ENCODE results near the gene EIF6.

Gene EIF6

DNA sequence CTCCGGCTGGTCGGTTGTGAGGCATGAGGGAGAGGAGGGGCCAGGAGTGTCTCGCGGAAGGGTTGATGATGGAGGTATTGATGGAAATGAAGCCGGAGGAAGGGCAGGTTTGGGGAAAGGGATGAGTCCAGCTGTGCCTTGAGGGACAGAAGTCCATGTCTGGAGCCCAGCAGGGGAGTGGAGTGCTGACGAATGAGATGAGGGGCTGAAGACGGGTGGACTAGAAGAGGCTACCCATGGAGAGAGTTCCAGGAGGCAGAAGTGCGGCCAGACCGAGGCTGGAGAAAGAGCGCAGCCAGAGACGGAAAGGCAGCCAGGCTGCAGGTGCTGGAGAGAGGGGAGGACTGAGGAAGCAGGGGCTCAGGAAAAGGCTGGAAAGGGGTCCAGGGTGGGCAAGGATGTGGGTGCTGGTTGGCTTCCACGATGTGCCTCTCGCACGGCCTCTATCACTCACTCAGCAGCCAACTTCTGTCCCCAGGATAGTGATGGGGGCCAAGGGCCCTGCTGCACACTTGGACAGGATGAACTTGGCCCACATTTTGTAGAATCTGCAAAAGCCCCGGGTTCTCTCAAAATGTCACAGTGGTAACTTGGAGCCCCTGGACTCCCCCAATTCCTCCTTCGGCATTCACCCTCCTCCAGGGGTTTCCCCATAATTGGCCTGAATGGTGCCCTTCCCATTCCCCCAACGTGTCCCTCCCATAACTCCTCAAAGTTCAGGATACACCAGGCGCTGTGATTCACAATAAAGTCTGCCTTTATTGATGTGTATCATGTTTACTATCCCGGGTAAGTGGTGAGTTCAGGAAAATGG, 627 bp upstream of the EIF6 start:
- no peak for TF ChIP-seq CTCF (IDR thresholded peaks at IDR 0.05; ENCODE audit: insufficient read depth, low read depth, low read length, missing control alignments)
- no peak for DNase-seq (ENCODE audit: low read depth)
- H3K4me3 ChIP-seq (ENCODE audit: low read depth, low read length) = peak overlapping the region; percentile 93

DNA sequence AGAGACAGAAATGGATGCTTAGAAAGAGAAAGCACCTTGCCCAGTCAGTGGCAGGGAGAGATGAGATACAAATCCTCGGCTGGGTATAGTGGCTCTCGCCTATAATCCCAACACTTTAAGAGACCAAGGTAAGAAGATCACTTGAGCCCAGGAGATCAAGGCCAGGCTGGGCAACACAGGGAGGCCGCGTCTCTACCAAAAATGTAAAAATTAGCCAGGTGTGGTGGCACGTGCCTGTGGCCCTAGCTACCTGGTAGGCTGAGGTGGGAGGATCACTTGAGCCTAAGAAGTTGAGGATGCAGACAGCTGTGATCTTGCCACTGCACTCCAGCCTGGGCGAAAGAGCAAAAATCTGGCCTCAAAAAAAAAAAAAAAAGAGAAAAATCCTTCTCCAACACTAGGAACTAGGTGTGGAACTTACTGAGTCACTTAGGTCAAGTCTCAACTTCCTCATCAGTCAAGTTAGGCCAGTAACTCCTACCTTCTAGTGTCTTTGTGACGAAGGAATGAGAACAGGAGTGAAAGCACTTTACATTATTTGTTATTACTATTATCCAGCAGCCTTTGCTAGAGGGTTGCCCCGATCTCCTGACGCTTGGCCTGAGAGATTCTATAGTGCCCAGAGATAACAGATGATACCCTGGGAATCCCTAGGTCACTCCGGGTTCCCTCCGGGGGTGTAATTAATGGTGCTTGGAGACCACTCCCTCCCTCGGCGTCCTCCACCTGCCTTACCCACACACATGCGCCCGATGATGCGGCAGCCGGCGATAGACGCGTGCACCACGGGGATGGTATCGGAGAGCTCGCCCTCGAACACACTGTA, 918 bp downstream of the EIF6 start:
- TF ChIP-seq CTCF (IDR thresholded peaks at IDR 0.05; ENCODE audit: insufficient read depth, low read depth, low read length, missing control alignments) = no peak
- DNase-seq (ENCODE audit: low read depth) = no peak
- peak overlapping the region; percentile 93 for H3K4me3 ChIP-seq (ENCODE audit: low read depth, low read length)

- TF ChIP-seq CTCF (IDR thresholded peaks at IDR 0.05; ENCODE audit: insufficient read depth, low read depth, low read length, missing control alignments) = no peak
- no peak for DNase-seq (ENCODE audit: low read depth)
- no peak overlapping the region for H3K4me3 ChIP-seq (ENCODE audit: low read depth, low read length)
Measured at GRCh38 chr20:35281506-35282101, 3.0 kb downstream of the EIF6 start.

DNA sequence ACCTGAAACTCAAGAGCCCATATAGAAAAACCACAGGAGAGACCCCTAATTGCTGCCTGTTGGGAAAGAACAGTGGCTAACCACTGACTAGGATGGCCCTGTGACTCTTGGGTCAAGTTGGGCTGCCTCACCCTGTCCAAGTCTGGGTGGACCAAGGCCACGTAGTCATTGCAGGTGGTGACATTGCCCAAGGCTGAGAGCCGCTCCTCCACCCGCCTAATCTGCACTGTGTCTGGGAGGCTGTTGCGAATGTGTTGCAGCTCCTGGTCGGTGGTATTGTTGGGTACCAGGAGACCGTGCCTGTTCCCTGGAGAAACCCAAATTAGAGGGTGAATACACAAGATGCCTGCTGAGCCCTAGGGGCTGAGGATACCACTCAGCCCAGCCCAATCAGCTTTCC, 4.0 kb downstream of the EIF6 start:
- no peak overlapping the region for H3K4me3 ChIP-seq (ENCODE audit: low read depth, low read length)
- no peak for TF ChIP-seq CTCF (IDR thresholded peaks at IDR 0.05; ENCODE audit: insufficient read depth, low read depth, low read length, missing control alignments)
- DNase-seq (ENCODE audit: low read depth) = no peak

- no peak for DNase-seq (ENCODE audit: low read depth)
- TF ChIP-seq CTCF (IDR thresholded peaks at IDR 0.05; ENCODE audit: insufficient read depth, low read depth, low read length, missing control alignments) = no peak
Measured at GRCh38 chr20:35279533-35280174, 4.9 kb downstream of the EIF6 start.

GRCh38 chr20:35279040-35279439, 5.5 kb downstream of the EIF6 start:
- TF ChIP-seq CTCF (IDR thresholded peaks at IDR 0.05; ENCODE audit: insufficient read depth, low read depth, low read length, missing control alignments) = no peak
- H3K4me3 ChIP-seq (ENCODE audit: low read depth, low read length) = no peak overlapping the region
- DNase-seq (ENCODE audit: low read depth) = no peak

More at GRCh38 chr20:35279533-35280174, 4.9 kb downstream of the EIF6 start:
- no peak overlapping the region for H3K4me3 ChIP-seq (ENCODE audit: low read depth, low read length)
